GM18499 (cell line): ENCODE data around the gene ZSWIM2.
"Not testable (repeated sequence)": the region's sequence is repeated elsewhere in the genome, so short reads cannot be mapped to it uniquely, and the experiment has no call there.

Source experiments
- ATAC-seq: cut with Tn5 transposase; IDR thresholded peaks from one replicate; pipeline ENCODE4 v1.9.1; 2021; ENCODE audit warnings: moderate number of reproducible peaks; ENCODE audit not compliant: insufficient read depth, unreplicated experiment

The ZSWIM2 gene

DNA sequence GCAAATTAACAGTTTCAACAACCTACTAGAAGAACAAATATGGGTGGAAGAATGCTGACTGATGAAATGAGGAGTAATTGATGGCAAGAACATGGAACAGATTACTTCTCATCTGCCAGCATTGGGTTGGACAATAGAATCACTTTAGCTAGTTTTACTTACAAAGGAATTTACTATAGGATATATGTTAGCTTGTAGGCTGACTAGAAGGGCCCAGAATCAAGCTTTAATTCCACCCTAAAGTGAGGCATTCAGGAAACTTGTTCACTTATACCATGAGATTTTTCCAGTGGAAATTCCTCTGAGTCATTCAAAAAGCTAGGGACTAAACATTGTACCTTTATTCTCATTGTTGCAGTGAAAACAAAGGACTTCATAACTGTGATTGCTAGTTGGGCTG lies 5.0 kb upstream of the ZSWIM2 start:
- no peak for ATAC-seq

DNA sequence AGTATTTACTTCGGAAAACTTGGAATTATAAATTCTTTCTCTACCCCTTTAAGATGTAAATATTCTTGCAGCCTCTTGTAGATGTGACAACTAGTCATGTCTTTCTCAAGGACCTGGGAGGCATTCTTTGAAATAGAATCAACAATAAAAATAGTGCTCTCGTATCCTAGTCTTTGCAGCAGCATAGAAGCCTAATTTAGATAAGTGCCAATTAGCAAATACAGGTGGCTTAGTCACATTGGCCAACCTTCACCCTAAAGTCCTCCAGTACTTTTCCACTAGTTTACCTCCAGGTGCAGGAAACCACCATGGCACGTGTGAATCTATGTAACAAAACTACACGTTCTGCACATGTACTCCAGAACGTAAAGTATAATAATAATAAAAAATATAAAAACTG lies 3.5 kb upstream of the ZSWIM2 start:
- ATAC-seq, result no peak

DNA sequence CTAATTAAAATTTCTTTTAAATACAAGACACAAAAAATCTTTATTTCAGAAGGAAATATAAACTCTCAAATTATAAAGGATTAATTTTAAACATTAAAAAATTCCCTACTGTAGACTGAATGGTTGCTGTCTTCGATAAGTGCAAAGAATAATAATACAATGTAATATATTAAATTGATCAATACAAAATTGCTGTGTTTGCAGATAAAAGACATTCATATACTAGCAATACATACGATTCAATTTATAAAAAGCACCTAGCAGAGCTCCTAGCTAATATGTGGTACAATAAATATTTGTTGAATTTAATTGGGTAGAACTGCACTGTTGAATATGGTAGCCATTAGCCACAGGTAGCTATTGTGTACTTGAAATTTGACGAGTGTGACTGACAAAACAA lies 6.6 kb downstream of the ZSWIM2 start:
- ATAC-seq, result no peak

DNA sequence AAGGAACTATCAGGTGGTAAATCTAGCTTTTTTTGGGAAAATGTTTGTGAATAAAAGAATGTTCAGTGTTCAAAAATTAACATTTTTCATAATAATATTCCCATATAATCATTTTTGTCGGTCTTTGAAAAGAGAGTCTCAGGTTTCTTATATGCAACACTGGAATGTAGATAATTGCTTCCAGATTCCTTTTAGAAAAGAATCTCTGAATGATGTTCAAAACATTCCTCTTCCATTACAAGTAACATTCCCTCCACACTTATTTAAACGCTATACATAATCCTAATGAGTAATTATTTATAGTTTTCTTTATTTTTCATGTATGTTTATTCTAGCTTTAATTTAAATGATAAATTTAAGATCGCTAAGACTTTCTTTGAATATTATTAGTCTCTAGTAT lies 7.0 kb downstream of the ZSWIM2 start:
- no peak for ATAC-seq

DNA sequence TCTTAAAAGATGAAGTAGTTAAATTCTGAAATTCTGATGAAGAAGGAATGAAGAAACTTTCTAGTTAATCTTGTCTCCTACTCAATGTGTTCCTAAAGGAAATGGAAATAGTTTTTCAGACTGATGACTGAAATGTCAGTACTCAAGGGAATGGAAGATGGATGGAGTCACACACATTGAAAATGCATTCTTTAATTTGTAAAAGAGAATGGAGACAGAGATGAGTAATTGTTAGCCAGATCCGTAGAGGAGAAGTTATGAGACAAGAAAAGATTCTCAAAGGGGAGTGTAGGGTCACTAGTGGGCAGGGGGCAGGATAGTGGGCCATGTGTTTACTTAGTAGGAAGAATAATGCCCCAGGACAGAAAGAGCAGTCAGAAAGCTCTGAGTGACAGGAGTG lies 13.3 kb downstream of the ZSWIM2 start:
- no peak for ATAC-seq

DNA sequence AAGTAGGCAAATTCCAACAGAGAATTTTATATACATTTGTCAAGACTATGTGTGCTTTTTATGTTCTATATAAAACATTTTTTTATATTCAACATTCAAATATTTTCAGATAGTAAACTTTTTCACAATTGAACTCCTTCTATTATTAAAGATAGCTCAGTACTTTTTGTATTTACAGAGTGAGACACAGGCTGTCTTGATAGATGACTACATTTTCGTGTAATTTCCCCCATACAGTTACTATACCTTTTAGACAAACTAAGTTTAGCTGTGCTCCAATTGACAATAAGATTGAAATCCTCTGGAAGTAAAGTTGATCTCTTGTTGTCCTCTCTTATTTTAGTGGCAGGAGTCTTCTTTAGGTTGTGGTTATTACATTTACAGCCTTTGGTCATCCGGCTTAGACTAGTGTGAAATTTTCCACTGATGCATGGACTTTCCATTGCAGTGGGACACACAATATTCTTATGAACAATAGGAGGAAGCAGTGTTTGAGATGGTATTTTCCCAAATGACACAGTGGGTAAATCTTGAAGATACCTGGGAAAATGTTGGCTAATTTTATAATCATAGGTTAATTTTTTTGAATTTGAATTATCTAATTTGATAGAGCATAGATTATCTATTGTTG lies 21.0 kb downstream of the ZSWIM2 start:
- ATAC-seq, result no peak

DNA sequence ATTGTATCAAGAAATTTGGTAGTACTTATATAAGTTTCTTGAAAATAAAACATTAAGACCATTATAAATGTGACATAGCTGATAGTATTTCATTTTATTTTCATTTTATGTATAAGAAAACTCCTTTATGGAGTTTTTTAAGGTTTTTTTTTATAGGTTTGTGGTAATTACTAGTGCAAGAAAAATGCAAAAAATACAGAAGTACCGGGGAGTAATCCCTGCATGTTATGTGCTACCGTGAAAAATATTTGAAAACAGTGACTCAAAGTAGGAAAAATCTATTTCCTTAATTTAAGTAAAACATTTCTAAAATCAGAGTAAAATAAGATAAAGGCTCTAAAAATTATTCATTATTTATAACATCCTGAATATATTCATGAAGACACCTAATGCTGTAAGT lies 21.6 kb downstream of the ZSWIM2 start:
- ATAC-seq, result no peak

DNA sequence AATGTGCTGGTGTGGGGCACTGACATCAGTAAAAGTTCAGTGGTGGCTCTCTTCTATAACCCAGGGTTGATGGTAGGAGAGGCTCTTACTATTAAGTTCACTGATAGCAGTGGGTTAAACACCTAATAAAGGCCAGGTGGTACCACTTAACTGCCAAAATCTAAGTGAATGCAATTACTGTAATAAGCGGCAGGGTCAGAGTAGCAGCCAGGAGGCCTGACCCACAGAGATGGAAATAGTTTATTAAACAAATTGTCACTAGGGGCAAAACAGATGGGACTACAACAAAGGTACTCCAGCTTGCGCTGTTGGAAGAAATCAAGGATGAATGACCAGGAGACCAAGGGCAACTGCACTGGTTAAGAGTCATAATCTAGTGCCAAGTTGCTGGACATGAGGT lies 26.6 kb downstream of the ZSWIM2 start:
- no peak for ATAC-seq

DNA sequence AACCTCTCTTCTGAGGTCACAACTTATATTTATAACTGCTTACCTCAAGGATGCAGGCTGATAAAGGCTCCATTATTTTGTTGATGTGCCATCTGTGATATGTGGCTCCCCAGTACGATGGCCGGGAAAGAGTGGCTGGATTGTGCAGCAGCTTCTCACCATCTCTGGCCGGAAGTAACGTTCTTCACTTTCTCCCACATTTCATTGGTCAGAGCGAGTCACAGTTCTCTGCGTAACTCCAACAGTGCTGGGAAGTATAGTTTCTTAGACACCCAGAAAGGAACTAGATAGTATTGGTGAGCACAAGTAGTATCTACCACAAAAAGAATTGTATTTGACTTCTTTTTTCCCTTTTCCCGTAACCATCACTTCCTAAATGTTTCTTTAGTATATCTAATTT lies 28.7 kb downstream of the ZSWIM2 start:
- ATAC-seq, result no peak

DNA sequence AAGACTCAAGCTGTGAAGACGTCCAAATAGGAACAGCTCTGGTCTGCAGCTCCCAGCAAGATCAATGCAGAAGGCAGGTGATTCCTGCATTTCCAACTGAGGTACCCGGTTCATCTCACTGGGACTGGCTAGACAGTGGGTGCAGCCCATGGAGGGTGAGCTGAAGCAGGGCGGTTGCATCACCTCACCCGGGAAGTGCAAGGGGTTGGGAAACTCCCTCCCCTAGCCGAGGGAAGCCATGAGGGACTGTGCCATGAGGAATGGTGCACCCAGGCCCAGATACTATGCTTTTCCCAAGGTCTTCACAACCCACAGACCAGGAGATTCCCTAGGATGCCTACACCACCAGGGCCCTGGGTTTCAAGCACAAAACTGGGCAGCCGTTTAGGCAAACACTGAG lies 37.2 kb downstream of the ZSWIM2 start:
- not testable (repeated sequence) for ATAC-seq

DNA sequence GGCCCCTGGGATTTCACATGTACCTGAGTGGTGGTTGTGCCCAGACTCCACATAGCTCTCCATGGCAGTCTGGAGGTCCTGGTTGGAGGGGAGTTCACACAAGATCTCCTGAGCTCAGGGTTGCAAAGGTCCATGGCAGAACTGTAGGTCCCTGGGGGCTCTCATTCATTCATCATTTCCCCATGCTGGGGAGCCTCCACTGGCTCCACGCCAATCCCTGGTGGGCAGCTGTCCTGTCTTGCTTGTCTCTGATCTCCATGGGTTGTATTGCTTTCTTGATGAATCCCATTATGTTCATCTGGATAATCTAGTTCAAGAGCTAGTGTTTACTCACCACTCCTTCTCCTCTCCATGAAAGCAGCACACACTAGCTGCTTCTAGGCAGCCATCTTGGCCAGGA lies 42.4 kb downstream of the ZSWIM2 start:
- ATAC-seq, result no peak

DNA sequence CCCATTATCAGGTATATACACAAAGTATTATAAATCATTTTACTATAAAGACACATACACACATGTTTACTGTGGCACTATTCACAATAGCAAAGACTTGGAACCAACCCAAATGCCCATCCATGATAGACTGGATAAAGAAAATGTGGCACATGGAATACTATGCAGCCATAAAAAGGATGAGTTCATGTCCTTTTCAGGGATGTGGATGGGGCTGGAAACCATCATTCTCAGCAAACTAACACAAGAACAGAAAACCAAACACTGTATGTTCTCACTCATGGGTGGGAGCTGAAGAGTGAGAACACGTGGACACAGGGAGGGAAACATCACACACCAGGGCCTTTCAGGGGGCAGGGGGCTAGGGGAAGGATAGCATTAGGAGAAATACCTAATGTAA lies 50.4 kb downstream of the ZSWIM2 start:
- ATAC-seq, result not testable (repeated sequence)

DNA sequence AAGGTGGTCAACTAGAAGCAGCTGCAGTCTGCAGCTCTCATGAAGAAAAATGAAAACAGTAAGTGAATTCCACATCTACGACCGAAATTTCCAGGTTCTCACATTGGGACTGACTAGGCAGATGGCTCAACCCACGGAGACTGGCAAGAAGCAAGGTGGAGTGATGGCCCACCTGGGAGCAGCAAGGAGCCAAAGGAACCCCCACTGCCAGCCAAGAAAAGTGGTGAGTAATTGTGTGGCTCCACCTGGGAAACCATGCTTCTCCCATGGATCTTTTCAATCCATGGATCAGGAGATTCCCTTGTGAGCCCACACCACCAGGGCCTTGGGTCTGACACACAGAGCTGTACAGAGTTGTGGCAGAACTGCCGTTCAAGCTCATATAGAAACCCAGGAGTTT lies 64.0 kb downstream of the ZSWIM2 start:
- no peak for ATAC-seq

DNA sequence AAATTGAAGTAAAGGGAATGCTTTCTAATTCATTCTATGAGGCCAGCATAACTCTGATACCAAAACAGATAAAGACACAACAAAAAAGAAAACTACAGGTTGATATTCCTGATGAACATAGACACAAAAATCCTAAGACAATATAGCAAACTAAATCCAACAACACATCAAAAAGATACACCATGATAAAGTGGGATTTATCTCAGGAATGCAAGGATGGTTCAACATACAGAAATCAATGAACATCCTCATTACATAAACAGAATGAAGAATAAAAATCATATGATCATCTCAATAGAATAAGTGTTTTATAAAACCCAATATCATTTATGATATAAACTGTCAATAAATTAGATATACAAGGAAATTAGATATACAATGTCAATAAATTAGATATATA lies 65.7 kb downstream of the ZSWIM2 start:
- ATAC-seq, result no peak

DNA sequence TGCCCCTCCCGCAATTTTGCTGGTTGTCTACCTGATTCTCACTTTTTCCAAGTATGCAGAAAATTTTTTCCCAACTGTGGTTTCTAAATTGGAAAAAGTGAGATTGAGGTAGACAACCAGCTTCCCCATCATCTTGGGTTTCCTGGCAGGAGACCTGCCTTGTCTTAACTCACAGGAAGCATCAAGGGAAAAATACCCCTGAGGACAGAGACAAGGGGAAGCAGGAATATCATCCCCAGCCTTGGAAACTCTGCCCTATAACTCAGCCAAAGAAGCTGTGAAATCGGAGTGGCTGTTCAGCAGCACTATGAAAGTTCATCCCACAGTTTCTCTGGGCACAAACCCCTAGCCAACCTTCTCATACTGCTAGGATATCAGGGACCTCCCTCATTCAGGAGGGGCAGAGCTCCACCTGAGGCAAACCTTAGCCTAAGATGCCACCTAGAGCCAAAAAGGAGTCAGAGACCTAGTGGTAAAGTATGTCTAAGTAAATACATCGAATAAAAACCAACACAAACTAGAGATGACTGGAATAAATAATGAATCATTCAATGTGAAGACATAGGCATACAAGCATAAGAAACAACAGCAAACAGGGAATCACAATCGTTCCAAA lies 68.2 kb downstream of the ZSWIM2 start:
- no peak for ATAC-seq
